GM12875 (cell line): ENCODE measurements around the gene ZKSCAN3.
"Not testable (repeated sequence)": the region's sequence is repeated elsewhere in the genome, so short reads cannot be mapped to it uniquely, and the experiment has no call there.

Experiments used
- H3K4me3 ChIP-seq: one replicate; pipeline ENCODE4 v1.5.1; 2011; ENCODE audit warnings: low read depth, low read length, control low read depth
- TF ChIP-seq, protein P1 (sequence below): IDR thresholded peaks from 2 replicates; pipeline ENCODE4 v1.5.1; 2011; ENCODE audit warnings: low read depth, mild to moderate bottlenecking, control low read depth, inconsistent platforms, low read length, moderate library complexity, borderline replicate concordance; ENCODE audit not compliant: insufficient read depth

ZKSCAN3 gene

DNA sequence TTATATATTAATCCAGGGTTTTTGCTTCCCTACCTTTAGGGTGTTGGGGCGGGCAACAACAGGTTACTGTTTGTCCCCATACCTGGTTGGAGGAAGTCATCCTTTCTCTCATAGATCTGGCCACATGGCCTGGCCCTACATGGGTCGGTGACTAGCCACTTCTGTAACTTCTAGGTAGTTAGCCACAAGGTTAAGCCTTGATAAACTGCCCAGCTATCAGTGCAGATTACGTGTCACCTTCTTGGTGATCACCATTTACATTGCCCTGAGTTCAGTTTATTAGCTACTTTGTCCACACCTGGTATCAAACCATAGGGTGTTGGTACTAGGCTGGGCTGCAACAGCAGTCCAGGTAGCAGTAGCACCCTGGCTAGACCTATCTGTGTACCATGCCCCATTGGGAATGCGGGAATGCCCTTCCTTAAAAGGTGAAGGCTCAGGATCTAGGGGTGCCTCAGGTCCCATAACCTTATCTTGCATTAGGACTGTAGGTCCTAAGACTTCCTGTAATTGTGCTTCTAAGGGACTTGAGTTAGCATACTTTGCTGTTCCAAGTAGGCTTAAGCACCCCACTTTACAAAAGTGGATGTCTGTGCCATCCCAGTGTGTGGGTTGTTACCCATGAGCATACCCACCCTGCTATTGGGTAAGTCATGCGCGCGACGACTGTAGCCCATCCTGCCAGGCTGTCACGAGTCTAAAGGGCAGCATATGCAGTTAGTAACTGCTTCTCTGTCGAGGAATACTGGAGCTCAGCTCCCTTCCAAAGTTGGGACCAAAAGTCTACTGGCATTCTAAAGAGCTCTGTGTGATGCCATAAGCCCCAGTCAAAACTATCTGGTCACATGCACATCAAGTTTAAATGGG lies 5.2 kb downstream of the ZKSCAN3 start:
- H3K4me3 ChIP-seq = no peak overlapping the region
- TF ChIP-seq, protein P1, sequence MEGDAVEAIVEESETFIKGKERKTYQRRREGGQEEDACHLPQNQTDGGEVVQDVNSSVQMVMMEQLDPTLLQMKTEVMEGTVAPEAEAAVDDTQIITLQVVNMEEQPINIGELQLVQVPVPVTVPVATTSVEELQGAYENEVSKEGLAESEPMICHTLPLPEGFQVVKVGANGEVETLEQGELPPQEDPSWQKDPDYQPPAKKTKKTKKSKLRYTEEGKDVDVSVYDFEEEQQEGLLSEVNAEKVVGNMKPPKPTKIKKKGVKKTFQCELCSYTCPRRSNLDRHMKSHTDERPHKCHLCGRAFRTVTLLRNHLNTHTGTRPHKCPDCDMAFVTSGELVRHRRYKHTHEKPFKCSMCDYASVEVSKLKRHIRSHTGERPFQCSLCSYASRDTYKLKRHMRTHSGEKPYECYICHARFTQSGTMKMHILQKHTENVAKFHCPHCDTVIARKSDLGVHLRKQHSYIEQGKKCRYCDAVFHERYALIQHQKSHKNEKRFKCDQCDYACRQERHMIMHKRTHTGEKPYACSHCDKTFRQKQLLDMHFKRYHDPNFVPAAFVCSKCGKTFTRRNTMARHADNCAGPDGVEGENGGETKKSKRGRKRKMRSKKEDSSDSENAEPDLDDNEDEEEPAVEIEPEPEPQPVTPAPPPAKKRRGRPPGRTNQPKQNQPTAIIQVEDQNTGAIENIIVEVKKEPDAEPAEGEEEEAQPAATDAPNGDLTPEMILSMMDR = no peak

DNA sequence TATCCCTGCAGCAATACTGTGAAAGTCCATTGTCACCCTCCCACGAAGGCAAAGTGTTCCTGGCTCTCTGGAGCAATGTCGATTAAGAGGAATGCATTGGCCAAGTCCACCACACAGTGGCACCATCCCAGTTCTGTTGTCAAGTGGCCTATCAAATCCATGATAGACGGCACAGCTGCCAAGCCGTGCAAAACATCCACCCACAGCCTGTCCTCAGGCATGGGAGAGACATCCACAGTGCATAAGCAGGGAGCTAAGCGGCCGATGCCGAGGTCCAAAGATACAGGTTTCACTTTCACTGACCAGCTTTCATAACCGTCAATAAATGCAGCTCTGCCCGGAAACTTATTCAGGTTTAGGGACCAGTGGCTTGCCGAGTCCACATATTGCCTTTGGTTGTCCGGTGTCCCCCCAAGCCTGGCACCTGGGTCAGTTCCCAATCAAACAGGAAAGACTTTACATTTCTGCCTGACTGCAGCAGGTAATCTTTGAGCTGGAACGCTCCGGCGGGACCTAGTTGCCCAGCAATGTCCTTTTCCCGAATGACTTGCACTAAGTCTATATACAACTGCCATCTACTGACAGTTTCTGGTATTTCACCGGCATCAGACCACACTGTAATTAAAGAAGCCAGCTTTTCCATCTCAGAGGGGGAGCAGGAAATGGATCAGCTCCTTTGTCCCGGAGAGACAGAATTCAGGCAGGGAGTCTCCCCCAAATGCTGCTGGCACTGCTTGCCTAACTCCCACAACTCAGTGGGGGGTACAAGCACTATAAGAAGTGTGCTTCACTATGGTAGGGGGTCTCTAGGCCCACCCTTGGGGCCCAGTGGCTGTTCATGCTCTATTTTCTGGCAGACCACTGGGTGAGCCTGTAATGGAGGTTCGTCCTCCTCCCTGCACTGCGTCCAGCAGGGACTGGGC lies 6.3 kb downstream of the ZKSCAN3 start:
- peak overlapping the region; percentile 38 for H3K4me3 ChIP-seq
- TF ChIP-seq, protein P1 = peak; percentile 52; the same call in 1 of the 2 replicates

DNA sequence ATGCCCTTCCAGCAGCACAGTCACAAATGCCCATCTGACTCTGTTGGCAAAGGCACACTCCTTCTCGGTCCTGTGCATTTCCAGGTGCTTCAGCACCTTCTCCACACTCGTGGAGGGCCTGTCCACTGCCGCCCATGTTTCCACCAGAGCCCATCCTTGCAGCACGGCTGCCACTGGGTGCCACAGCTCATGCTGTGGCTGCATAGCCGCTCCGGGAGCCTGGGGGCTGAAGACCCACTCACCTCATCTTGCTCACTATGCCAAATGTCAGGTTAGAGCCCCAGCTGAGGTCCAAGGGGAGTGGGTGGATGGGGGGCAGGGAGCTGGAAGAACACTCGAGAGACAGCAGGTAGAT lies 6.9 kb downstream of the ZKSCAN3 start:
- TF ChIP-seq, protein P1 = no peak
- H3K4me3 ChIP-seq = no peak overlapping the region

DNA sequence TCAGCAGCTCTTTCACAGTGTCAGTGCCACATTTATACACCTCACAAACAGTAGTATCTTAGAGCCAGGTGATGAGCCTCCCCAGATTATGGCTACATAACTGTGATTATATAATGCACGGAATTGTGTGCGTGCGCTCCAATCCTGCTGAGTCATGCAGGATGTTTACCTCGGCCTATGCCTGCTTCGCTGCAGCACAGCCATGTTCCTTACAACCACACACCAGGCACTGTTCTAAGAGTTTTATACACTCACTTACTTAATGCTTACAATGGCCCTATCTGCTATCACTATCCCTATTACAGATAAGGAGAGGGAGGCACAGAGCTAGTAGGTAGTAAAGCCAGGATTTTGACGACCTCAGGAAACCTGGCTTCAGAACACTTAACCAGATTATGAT lies 7.3 kb downstream of the ZKSCAN3 start:
- TF ChIP-seq, protein P1 = no peak

DNA sequence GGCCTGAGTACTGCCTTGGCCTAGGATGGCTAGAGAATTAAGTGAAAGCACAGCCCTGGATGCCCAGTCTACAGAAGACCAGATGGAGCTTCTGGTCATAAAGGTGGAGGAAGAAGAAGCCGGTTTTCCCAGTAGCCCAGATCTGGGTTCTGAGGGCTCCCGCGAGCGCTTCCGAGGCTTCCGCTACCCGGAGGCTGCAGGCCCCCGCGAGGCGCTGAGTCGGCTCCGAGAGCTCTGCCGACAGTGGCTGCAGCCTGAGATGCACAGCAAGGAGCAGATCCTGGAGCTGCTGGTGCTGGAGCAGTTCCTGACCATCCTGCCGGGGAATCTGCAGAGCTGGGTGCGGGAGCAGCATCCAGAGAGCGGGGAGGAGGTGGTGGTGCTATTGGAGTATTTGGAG lies 9.8 kb downstream of the ZKSCAN3 start:
- not testable (repeated sequence) for H3K4me3 ChIP-seq

More for the DNA sequence above, 7.3 kb downstream of the ZKSCAN3 start:
- H3K4me3 ChIP-seq = no peak overlapping the region

DNA sequence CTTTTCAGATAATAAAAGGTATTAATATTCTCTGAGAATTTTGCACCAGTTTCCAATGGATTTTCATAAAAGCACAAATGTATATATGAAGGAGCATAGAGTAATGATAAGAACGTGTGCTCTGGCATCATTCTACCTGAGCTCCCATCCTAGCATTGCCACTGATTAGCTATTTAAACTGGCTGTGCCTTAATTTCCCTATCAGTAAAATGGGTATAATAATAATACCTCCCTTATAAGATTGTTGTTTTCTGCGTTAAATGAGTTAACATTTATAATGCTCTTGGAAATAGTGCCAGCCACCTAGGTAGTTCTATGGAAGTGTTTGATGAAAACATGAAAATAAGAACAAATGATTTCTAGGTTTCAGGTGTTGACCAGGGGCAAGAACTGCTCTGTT lies 11.2 kb downstream of the ZKSCAN3 start:
- no peak overlapping the region for H3K4me3 ChIP-seq
- TF ChIP-seq, protein P1 = no peak

DNA sequence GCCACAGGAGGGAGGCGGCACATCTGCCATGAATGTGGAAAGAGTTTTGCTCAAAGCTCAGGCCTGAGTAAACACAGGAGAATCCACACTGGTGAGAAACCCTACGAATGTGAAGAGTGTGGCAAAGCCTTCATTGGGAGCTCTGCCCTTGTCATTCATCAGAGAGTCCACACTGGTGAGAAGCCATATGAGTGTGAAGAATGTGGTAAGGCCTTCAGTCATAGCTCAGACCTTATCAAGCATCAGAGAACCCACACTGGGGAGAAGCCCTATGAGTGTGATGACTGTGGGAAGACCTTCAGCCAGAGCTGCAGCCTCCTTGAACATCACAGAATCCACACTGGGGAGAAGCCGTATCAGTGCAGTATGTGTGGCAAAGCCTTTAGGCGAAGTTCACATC lies 15.8 kb downstream of the ZKSCAN3 start:
- not testable (repeated sequence) for H3K4me3 ChIP-seq

DNA sequence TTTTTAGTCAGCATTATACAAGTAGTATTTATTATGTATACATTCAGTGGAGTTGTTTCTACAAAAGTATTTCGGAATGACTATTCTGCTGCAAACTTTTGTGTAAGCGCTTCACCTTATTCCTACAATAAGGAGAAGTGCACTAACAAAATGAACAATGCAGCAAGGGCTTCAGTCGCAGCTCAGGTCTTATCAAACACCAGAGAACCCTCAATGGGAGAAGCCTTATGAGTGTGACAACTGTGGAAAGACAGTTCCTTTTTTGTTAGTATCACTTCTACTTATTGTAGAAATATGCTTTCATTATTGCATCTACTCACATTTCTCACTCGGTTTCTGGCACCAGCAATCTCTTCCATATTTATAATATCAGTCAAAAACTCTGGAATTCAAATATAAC lies 18.8 kb downstream of the ZKSCAN3 start:
- TF ChIP-seq, protein P1 = no peak
- H3K4me3 ChIP-seq = no peak overlapping the region
